AG09309 (cell line): ENCODE results near the gene MFSD11.

Source experiments
- DNase-seq: peaks from one replicate; pipeline ENCODE4 v3.0.0-alpha.2; 2010; ENCODE audit warnings: low read depth
- H3K4me3 ChIP-seq: 2 replicates; pipeline ENCODE4 v1.5.1; 2011; ENCODE audit warnings: mild to moderate bottlenecking, low read depth, low read length, moderate library complexity; ENCODE audit not compliant: control insufficient read depth
- TF ChIP-seq, protein P1 (sequence below): IDR thresholded peaks from 2 replicates; pipeline ENCODE4 v1.5.1; 2011; ENCODE audit warnings: mild to moderate bottlenecking, low read depth, low read length, inconsistent platforms; ENCODE audit not compliant: insufficient read depth, control insufficient read depth; ENCODE audit errors: missing control alignments

MFSD11 gene

DNA sequence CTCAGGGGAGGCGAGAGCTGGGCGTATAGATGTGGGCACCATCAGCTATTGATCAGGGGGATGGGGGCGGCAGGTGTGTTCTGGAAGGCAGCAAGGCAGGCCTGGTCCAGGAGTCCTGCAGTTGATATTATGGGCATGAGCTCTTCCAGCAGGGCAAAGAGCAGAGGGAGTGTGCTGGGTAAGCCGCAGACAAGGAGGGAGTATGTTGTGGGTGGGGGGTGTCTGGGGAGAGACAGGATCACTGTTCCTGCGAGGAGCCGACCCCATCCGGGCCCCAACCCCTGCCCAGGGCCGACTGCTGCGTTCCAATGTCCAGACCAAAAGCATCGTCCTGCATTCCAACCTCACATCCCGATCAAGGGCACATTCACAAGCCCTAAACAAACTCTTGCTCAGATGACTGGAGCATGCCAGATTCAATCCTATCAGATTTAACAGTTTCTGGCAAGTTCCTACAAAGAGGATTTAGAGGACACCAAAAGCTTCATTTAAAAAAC lies 36.4 kb upstream of the MFSD11 start:
- no peak for DNase-seq
- H3K4me3 ChIP-seq, result no peak overlapping the region
- TF ChIP-seq, protein P1, sequence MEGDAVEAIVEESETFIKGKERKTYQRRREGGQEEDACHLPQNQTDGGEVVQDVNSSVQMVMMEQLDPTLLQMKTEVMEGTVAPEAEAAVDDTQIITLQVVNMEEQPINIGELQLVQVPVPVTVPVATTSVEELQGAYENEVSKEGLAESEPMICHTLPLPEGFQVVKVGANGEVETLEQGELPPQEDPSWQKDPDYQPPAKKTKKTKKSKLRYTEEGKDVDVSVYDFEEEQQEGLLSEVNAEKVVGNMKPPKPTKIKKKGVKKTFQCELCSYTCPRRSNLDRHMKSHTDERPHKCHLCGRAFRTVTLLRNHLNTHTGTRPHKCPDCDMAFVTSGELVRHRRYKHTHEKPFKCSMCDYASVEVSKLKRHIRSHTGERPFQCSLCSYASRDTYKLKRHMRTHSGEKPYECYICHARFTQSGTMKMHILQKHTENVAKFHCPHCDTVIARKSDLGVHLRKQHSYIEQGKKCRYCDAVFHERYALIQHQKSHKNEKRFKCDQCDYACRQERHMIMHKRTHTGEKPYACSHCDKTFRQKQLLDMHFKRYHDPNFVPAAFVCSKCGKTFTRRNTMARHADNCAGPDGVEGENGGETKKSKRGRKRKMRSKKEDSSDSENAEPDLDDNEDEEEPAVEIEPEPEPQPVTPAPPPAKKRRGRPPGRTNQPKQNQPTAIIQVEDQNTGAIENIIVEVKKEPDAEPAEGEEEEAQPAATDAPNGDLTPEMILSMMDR, result no peak

DNA sequence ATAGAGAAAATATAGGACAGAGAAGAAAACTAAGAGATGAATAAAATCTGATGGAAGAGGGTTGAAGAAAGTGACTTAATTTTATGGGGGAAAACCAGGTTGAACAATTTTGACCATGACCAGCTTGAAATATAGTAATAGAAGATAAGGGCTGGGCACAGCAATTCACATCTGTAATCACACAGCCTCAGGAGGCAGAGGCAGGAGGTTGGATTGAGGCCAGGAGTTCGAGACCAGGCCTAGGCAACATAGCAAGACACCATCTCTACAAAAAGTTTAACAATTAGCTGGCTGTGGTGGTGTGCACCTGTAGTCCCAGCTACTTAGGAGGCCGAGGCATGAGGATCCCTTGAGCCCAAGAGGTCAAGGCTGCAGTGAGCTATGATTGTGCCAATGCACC lies 35.8 kb upstream of the MFSD11 start:
- TF ChIP-seq, protein P1, result no peak
- DNase-seq, result no peak
- H3K4me3 ChIP-seq, result no peak overlapping the region

DNA sequence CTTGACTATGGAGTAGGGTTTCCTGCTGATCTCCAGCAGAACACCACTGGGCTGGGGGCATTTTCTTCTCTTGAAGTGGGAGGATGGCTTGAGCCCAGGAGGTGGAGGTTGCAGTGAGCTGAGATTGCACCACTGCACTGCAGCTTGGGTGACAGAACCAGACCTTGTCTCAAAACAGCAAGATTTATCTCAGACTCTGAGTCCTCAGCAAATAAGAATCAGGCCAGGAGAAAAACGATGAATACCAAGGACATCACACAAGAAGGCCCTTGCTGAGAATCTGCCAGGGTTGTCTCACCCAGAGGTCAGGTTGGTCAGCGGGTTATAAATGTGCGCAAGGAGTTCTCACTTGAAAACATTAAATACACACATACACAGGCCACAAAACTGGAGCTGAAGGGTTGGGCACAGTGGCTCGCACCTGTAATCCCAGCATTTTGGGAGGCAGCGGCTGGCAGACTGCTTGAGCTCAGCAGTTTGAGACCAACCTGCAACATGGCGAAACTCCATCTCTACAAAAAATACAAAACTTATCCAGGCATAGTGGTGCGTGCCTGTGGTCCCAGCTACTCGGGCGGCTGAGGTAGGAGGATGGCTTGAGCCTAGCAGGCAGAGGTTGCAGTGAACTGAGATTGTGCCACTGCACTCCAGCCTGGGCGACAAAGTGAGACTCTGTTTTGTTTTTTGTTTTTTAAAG lies 34.8 kb upstream of the MFSD11 start:
- TF ChIP-seq, protein P1, result no peak
- H3K4me3 ChIP-seq, result no peak overlapping the region
- no peak for DNase-seq

DNA sequence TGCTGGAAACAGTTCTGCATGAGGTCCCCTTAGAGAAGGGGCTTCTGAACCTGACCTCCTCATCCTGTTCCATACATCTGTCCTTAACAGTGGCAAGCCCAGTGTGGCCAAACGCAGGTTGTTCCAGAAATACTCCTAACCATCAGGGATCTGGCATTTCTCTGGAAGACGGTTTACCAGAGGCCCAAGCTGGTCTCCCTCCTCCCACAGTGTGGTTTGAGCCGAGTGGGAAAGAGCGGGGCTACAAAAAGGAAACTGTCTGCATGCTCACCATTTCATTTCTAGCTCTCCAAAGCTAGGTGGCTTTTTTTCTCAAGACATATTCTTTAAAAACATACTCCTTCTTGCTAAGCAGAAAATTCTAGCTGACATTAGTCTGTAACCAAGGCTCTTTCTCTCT lies 33.1 kb upstream of the MFSD11 start:
- TF ChIP-seq, protein P1, result no peak
- no peak for DNase-seq
- H3K4me3 ChIP-seq, result no peak overlapping the region

DNA sequence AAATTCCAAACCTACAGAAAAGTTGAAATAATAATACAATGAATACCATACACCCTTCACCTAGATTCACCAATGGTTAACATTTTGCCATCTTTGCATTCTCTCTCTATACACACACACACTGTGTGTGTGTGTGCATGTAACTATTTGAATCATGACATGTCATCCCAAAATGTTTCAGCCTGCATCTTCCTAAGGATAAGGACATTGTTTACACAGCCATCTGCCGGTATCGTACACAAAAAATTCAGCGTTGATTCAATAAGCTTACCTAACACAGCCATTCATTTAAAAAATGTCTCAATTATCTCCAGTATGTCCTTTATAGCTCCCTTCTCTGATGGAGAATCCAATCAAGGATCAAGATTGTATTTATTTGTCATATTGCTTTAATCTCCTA lies 31.1 kb upstream of the MFSD11 start:
- TF ChIP-seq, protein P1, result no peak

DNA sequence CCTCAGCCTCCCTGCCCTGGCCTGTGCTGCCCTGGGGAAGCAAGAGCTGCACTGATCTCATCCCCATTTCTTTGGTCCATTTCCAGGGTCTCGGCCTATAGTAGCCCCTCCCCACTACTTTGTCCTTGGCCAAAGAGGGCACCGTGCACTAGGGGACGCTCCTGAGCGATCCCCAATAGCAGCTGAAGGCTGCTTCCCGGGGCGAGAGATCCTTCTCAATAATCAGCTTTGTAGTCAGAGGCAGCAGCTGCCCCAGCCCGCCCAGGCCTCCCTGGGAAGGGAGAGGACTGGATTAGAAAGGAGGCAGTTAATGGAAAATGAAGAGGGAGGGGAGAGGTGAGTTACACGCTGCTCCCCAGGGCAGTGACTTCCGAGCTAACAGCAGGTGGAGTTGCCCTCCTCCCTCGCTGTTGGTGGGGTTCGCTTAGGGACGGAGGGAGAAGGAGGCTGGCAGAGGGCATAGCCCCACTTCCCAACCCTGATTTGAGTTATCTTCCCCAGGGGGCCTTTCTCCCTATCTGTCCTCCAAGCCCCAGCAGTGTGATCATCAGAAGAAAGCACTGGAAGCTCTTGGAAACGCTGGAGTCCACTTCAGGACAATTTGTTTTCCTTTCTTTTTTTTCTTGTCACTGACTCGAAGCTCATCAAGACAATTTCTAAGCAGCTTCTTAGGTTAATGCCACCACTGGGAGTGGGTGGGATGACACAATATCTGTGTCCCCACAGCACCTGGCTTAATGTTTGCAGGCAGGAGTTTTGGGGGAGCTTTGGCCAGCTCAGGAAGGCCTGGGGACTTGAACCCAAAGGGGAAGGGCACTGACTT lies 29.7 kb upstream of the MFSD11 start:
- H3K4me3 ChIP-seq, result no peak overlapping the region
- no peak for DNase-seq
- TF ChIP-seq, protein P1, result peak; percentile 11

More for the DNA sequence above, 31.1 kb upstream of the MFSD11 start:
- no peak for DNase-seq
- H3K4me3 ChIP-seq, result no peak overlapping the region
